ENCODE results near the gene OGFOD2. TPM values are rescaled to one million over a fixed set of nuclear protein-coding genes. Genes with fewer than 3 reads are reported as not detected.

The OGFOD2 gene
- total and polyA plus RNA-seq, 2 of the 13 experiments (the other 11 are each of a cell fraction or from before 2014, with no cell fraction given): 13.2 to 14.6 TPM

DNA sequence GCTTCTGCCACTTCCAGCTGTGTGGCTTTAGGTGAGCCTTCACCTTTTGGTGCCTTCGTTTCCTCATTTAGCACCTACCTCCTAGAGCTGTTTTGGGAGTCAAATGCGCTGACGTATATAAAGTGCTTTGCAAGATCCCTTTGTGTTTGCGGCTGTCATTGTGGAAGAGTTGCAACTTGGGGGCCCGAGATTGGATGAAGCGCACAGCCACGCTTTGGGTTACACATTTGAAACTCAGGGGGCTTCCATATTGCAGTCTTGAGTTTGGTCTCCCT is 4.8 kb downstream of the OGFOD2 start (continued):
- TF ChIP-seq, protein P1, sequence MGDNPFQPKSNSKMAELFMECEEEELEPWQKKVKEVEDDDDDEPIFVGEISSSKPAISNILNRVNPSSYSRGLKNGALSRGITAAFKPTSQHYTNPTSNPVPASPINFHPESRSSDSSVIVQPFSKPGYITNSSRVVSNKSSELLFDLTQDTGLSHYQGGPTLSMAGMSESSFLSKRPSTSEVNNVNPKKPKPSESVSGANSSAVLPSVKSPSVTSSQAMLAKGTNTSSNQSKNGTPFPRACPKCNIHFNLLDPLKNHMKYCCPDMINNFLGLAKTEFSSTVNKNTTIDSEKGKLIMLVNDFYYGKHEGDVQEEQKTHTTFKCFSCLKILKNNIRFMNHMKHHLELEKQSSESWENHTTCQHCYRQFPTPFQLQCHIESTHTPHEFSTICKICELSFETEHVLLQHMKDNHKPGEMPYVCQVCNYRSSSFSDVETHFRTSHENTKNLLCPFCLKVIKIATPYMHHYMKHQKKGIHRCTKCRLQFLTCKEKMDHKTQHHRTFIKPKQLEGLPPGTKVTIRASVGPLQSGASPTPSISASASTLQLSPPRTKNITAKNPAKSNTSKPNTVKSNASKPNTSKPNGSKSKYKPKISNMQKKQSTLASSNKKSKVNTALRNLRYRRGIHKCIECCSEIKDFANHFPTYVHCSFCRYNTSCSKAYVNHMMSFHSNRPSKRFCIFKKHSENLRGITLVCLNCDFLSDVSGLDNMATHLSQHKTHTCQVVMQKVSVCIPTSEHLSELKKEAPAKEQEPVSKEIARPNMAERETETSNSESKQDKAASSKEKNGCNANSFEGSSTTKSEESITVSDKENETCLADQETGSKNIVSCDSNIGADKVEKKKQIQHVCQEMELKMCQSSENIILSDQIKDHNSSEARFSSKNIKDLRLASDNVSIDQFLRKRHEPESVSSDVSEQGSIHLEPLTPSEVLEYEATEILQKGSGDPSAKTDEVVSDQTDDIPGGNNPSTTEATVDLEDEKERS (CRISPR knock-in tag; IDR thresholded peaks at IDR 0.05): peak; percentile 35; the same call in 1 of the 2 replicates
- no peak for TF ChIP-seq SMARCC2 (IDR thresholded peaks at IDR 0.05)
- TF ChIP-seq FOXP4 (CRISPR knock-in tag; IDR thresholded peaks at IDR 0.05): no peak
- no peak for TF ChIP-seq ISX (CRISPR knock-in tag; conservative IDR thresholded peaks at IDR 0.05)
- no peak for TF ChIP-seq XRCC5 (optimal IDR thresholded peaks at IDR 0.05; ENCODE audit: low read length)
- TF ChIP-seq PBX3 (CRISPR knock-in tag; IDR thresholded peaks at IDR 0.05; ENCODE audit: borderline replicate concordance): no peak
- no peak for TF ChIP-seq RARG (CRISPR knock-in tag; IDR thresholded peaks at IDR 0.05; ENCODE audit: low read depth)
- no peak for TF ChIP-seq ZHX2 (IDR thresholded peaks at IDR 0.05; ENCODE audit: low read depth)
- TF ChIP-seq ZHX2 (CRISPR knock-in tag; IDR thresholded peaks at IDR 0.05; ENCODE audit: borderline replicate concordance): no peak
- TF ChIP-seq FUBP1 (CRISPR knock-in tag; IDR thresholded peaks at IDR 0.05; ENCODE audit: borderline replicate concordance): no peak
- no peak for TF ChIP-seq ZHX1 (CRISPR knock-in tag; IDR thresholded peaks at IDR 0.05; ENCODE audit: low read depth)
- TF ChIP-seq ZNF17 (CRISPR knock-in tag; IDR thresholded peaks at IDR 0.05): no peak

Data from HepG2 (cell line).